HG02938 (cell line): ENCODE measurements around the gene CES2.

ENCODE experiments used
- ATAC-seq: cut with Tn5 transposase; IDR thresholded peaks from one replicate; pipeline ENCODE4 v1.9.1; 2021; ENCODE audit warnings: mild to moderate bottlenecking, moderate library complexity; ENCODE audit not compliant: unreplicated experiment

CES2 gene

GRCh38 chr16:66902648-66903543 is 32.4 kb upstream of the CES2 start:
- ATAC-seq = no peak

- no peak for ATAC-seq
Observed at GRCh38 chr16:66903544-66904427, 31.5 kb upstream of the CES2 start.

- no peak for ATAC-seq
Observed at GRCh38 chr16:66904428-66904845, 30.9 kb upstream of the CES2 start.

GRCh38 chr16:66904846-66905632 is 30.3 kb upstream of the CES2 start:
- no peak for ATAC-seq

- ATAC-seq = no peak
Observed at GRCh38 chr16:66905633-66906539, 29.4 kb upstream of the CES2 start.

GRCh38 chr16:66906916-66907836 is 28.1 kb upstream of the CES2 start:
- no peak for ATAC-seq

- ATAC-seq = no peak
Observed at GRCh38 chr16:66908116-66908515, 27.2 kb upstream of the CES2 start.

- no peak for ATAC-seq
Observed at GRCh38 chr16:66908762-66909559, 26.4 kb upstream of the CES2 start.

GRCh38 chr16:66910175-66910940 is 25.0 kb upstream of the CES2 start:
- no peak for ATAC-seq

GRCh38 chr16:66911112-66911511 is 24.2 kb upstream of the CES2 start:
- no peak for ATAC-seq

- ATAC-seq = no peak
Observed at GRCh38 chr16:66911801-66912200, 23.5 kb upstream of the CES2 start.

- ATAC-seq = no peak
Observed at GRCh38 chr16:66913081-66913480, 22.2 kb upstream of the CES2 start.

- ATAC-seq = no peak
Observed at GRCh38 chr16:66913711-66914110, 21.6 kb upstream of the CES2 start.

GRCh38 chr16:66914541-66914940 is 20.8 kb upstream of the CES2 start:
- no peak for ATAC-seq

GRCh38 chr16:66915041-66915440 is 20.3 kb upstream of the CES2 start:
- ATAC-seq = no peak

- ATAC-seq = no peak
Observed at GRCh38 chr16:66916518-66916917, 18.8 kb upstream of the CES2 start.

- ATAC-seq = no peak
Observed at GRCh38 chr16:66917741-66918140, 17.6 kb upstream of the CES2 start.
